Left hindlimb (tissue), 1 donor: Measurements from ENCODE around the gene TGFBR2.
A peak's percentile ranks its signal among the peaks of the same experiment; 100 is the strongest.

ENCODE experiments used
- DNase-seq: peaks from one replicate; pipeline ENCODE4 v3.0.0-alpha.2; 2018

Gene TGFBR2

GRCh38 chr3:30606301-30607031 lies at the start of gene TGFBR2:
TSS of gene TGFBR2 (plus strand) at chr3:30606601. CDS start at chr3:30606884, 283 bp downstream.
- peak; percentile 96 for DNase-seq

- DNase-seq = no peak
Measured at GRCh38 chr3:30557746-30558303, 48.6 kb upstream of the TGFBR2 start.

- no peak for DNase-seq
Measured at GRCh38 chr3:30563956-30564355, 42.4 kb upstream of the TGFBR2 start.

- no peak for DNase-seq
Measured at GRCh38 chr3:30567139-30567753, 39.2 kb upstream of the TGFBR2 start.

GRCh38 chr3:30576946-30577345 lies 29.5 kb upstream of the TGFBR2 start:
- no peak for DNase-seq

GRCh38 chr3:30577788-30578187 lies 28.6 kb upstream of the TGFBR2 start:
- no peak for DNase-seq

- DNase-seq = peak; percentile 17
Measured at GRCh38 chr3:30578479-30578878, 27.9 kb upstream of the TGFBR2 start.

- DNase-seq = no peak
Measured at GRCh38 chr3:30578986-30579579, 27.3 kb upstream of the TGFBR2 start.

GRCh38 chr3:30581067-30581585 lies 25.3 kb upstream of the TGFBR2 start:
- DNase-seq = no peak

- DNase-seq = no peak
Measured at GRCh38 chr3:30581982-30582381, 24.4 kb upstream of the TGFBR2 start.

GRCh38 chr3:30583973-30584372 lies 22.4 kb upstream of the TGFBR2 start:
- DNase-seq = no peak

GRCh38 chr3:30585654-30586053 lies 20.7 kb upstream of the TGFBR2 start:
- DNase-seq = no peak

- no peak for DNase-seq
Measured at GRCh38 chr3:30586096-30586805, 20.1 kb upstream of the TGFBR2 start.

GRCh38 chr3:30586806-30587486 lies 19.5 kb upstream of the TGFBR2 start:
- no peak for DNase-seq

GRCh38 chr3:30587904-30588303 lies 18.5 kb upstream of the TGFBR2 start:
- no peak for DNase-seq

GRCh38 chr3:30596152-30596551 lies 10.2 kb upstream of the TGFBR2 start:
- no peak for DNase-seq

- DNase-seq = no peak
Measured at GRCh38 chr3:30597131-30597768, 9.2 kb upstream of the TGFBR2 start.

- DNase-seq = no peak
Measured at GRCh38 chr3:30597769-30598134, 8.6 kb upstream of the TGFBR2 start.

GRCh38 chr3:30598668-30599545 lies 7.5 kb upstream of the TGFBR2 start:
- DNase-seq = no peak

GRCh38 chr3:30600572-30600971 lies 5.8 kb upstream of the TGFBR2 start:
- DNase-seq = no peak

GRCh38 chr3:30602946-30603345 lies 3.5 kb upstream of the TGFBR2 start:
- no peak for DNase-seq
